OCI-LY7 (cell line): ENCODE measurements around the gene RUFY2.

ENCODE experiments used
- EZH2phosphoT487 ChIP-seq: fragments of 200-600 bp; sonication (generic); IDR thresholded peaks from 2 replicates; pipeline ENCODE4 v1.6.1; 2018; ENCODE audit warnings: low read depth, borderline replicate concordance, mild to moderate bottlenecking, mixed run types, antibody characterized with exemption, low read length, moderate library complexity, mixed read lengths
- TF ChIP-seq, protein P1 (sequence below): fragments of 200-600 bp; sonication (generic); conservative IDR thresholded peaks from 2 replicates; pipeline ENCODE4 v1.5.1; 2014; ENCODE audit warnings: mild to moderate bottlenecking, antibody characterized with exemption, low read length, moderate library complexity, mixed read lengths

DNA sequence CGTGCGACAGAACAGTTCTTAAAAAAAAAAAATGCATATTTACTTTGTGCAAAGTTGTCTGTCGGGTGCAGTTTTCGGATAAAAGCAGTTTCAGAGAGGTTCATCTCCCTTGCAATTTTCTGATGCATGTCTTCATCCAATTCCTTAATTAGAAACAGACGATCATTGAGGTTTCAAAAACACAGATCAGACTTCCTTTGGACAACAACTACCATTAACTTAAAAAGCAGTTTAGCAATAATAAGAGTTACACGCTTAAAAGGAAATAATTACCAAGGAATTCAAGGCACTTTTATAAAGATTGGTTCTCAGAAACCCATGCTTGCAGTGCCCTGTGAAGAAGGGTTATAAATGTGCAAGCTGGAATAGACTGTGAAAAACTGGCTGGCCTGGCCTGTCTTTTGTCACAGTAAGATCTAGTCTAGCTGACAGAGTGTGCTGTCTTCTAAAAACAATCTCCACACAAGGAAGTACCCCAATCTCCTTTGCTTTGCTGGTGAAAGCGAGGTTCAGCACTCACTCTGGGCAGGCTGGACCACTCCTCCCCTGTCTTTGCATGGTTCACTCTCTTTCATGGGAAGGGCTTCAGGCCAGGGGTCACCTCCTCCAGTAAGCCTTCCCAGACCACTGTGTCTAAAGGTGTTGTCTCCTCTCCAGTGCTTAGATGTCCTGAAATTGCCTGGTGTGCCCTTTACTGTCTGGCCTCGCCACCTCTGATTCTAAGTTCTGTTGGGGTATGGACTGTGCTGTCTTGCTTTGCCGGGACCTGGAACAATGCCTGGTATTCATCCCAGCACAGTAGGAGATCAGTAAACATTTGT, 110.0 kb downstream of the RUFY2 start:
- TF ChIP-seq, protein P1, sequence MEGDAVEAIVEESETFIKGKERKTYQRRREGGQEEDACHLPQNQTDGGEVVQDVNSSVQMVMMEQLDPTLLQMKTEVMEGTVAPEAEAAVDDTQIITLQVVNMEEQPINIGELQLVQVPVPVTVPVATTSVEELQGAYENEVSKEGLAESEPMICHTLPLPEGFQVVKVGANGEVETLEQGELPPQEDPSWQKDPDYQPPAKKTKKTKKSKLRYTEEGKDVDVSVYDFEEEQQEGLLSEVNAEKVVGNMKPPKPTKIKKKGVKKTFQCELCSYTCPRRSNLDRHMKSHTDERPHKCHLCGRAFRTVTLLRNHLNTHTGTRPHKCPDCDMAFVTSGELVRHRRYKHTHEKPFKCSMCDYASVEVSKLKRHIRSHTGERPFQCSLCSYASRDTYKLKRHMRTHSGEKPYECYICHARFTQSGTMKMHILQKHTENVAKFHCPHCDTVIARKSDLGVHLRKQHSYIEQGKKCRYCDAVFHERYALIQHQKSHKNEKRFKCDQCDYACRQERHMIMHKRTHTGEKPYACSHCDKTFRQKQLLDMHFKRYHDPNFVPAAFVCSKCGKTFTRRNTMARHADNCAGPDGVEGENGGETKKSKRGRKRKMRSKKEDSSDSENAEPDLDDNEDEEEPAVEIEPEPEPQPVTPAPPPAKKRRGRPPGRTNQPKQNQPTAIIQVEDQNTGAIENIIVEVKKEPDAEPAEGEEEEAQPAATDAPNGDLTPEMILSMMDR: no peak
- TF ChIP-seq EZH2phosphoT487: no peak
